Subcutaneous abdominal adipose tissue (tissue), 5 donors: ENCODE measurements around the gene CLRN2.

Experiments used
- H3K27ac ChIP-seq: one replicate; pipeline ENCODE4 v1.7.0; 2013; ENCODE audit warnings: low read depth, mild to moderate bottlenecking, inconsistent platforms, low read length, moderate library complexity
- H3K27me3 ChIP-seq, 5 donors: one replicate each; pipeline ENCODE4 v1.7.0; 2013; ENCODE audit warnings: low read length in 5 of 5, inconsistent platforms in 1 of 5; ENCODE audit not compliant: control insufficient read depth in 5 of 5, insufficient read depth in 4 of 5
- H3K36me3 ChIP-seq, 5 donors: one replicate each; pipeline ENCODE4 v1.7.0; 2013; ENCODE audit warnings: low read length in 5 of 5; ENCODE audit not compliant: control insufficient read depth in 5 of 5, insufficient read depth in 5 of 5
- H3K4me1 ChIP-seq, 5 donors: one replicate each; pipeline ENCODE4 v1.7.0; 2013; ENCODE audit warnings: low read length in 5 of 5, mild to moderate bottlenecking in 3 of 5, moderate library complexity in 1 of 5; ENCODE audit not compliant: control insufficient read depth in 5 of 5, insufficient read depth in 5 of 5
- H3K4me3 ChIP-seq, 5 donors: one replicate each; pipeline ENCODE4 v1.7.0; 2013; ENCODE audit warnings: low read length in 5 of 5, low read depth in 1 of 5
- H3K9ac ChIP-seq, 5 donors: one replicate each; pipeline ENCODE4 v1.7.0; 2013; ENCODE audit warnings: low read length in 5 of 5, mild to moderate bottlenecking in 4 of 5, moderate library complexity in 3 of 5
- H3K9me3 ChIP-seq, 5 donors: one replicate each; pipeline ENCODE4 v1.7.0; 2013; ENCODE audit warnings: low read length in 5 of 5; ENCODE audit not compliant: control insufficient read depth in 5 of 5
- donor health status: healthy.
- donor health status: healthy.
- donor health status: healthy.
- donor health status: healthy.
- donor health status: healthy.

CLRN2 gene

DNA sequence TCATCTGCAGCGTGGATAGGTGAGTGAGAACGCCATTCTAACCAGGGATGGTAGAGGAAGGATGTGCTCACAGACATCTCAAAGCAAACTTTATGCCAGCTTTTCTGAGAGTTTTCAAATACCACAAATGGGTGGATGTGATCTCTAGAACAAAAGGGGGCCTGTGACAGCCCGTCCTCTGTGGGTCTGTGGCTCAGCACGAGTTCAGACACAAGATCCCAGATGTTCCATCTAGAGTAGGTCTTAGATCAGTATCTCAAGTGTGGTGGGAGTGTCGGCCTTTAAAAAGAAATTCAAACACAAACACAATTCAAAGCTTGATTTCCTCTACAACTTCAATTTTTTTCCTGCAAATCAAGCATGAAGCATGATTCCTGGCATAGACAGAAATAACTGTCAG is 25.8 kb upstream of the CLRN2 start:
- Histone ChIP-seq H3K36me3 (peaks cover 13 to 85% (median 67%) of the 10 kb centered on the region in 5 donors), H3K9ac (no peak overlapping the region), H3K27ac (no peak overlapping the region), H3K4me3 (no peak overlapping the region), H3K9me3 (no peaks in the 10 kb centered on the region), H3K4me1 (peaks cover under 1 to 15% (median 12%) of the 10 kb centered on the region in 5 donors), H3K27me3 (no peaks in the 10 kb centered on the region)

DNA sequence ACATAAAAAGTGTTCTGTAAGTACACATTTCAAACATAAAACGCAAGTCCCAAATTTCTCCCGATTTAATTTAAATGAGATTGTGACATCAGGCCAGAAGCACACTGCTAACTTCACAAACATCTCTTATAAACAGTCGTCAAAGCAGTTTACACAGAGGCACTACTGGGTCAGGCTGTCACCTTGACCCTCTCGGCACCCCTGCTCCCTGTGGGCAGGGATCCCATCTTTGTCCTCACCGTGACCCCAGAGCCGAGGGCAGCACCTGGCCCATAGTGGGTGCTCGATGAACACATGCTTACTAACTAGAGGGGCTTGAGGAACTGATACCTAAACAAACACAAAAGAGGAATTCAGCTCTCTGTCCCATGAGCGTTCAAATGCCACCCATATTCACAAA is 25.2 kb upstream of the CLRN2 start:
- Histone ChIP-seq H3K27me3 (no peaks in the 10 kb centered on the region), H3K36me3 (peaks cover 10 to 84% (median 67%) of the 10 kb centered on the region in 5 donors), H3K9ac (no peak overlapping the region), H3K4me3 (no peak overlapping the region), H3K27ac (no peak overlapping the region), H3K9me3 (no peaks in the 10 kb centered on the region), H3K4me1 (peaks cover 4 to 21% (median 16%) of the 10 kb centered on the region in 5 donors)

DNA sequence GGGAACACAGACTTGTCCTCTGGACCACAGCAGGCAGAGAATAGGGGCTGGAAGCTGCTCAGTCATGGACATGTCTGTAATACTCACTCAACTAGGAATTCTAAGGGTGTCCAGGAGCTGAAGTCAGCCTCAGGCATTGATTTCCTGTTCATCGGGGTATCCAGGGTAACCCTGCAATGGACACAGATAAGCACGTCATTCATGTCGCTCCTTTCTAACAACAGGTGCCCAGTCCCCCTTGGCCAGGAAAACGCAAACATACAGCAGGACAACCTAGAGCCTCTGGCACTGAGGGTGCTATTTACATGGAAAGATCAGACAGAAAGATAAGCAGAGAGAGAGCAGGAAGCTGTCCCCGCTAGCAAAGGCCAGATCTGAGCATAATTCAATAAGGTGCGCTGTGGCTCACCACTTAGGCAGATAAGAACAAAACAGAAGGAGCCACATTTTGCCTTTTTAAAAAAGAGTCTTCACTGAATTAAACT is 24.3 kb upstream of the CLRN2 start:
- H3K27ac ChIP-seq: no peak overlapping the region
- H3K4me1 ChIP-seq: peaks cover 4 to 24% (median 20%) of the 10 kb centered on the region in 5 donors
- H3K36me3 ChIP-seq: peaks cover 8 to 84% (median 67%) of the 10 kb centered on the region in 5 donors
- no peak overlapping the region for H3K9ac ChIP-seq
- H3K27me3 ChIP-seq: no peaks in the 10 kb centered on the region
- H3K4me3 ChIP-seq: no peak overlapping the region
- H3K9me3 ChIP-seq: no peaks in the 10 kb centered on the region

GRCh38 chr4:17491196-17491595 is 23.8 kb upstream of the CLRN2 start:
- Histone ChIP-seq H3K27ac (no peak overlapping the region), H3K36me3 (peaks cover 7 to 81% (median 64%) of the 10 kb centered on the region in 5 donors), H3K27me3 (no peaks in the 10 kb centered on the region), H3K9me3 (no peaks in the 10 kb centered on the region), H3K4me3 (no peak overlapping the region), H3K9ac (no peak overlapping the region), H3K4me1 (peaks cover 4 to 27% (median 20%) of the 10 kb centered on the region in 5 donors)

GRCh38 chr4:17492058-17492741 is 22.8 kb upstream of the CLRN2 start:
- no peaks in the 10 kb centered on the region for H3K9me3 ChIP-seq
- H3K27me3 ChIP-seq: no peaks in the 10 kb centered on the region
- H3K4me3 ChIP-seq: no peak overlapping the region
- H3K9ac ChIP-seq: no peak overlapping the region
- peaks cover 4 to 30% (median 20%) of the 10 kb centered on the region in 5 donors for H3K4me1 ChIP-seq
- H3K27ac ChIP-seq: peak overlapping the region; percentile 6
- peaks cover 0 to 71% (median 54%) of the 10 kb centered on the region in 5 donors for H3K36me3 ChIP-seq

DNA sequence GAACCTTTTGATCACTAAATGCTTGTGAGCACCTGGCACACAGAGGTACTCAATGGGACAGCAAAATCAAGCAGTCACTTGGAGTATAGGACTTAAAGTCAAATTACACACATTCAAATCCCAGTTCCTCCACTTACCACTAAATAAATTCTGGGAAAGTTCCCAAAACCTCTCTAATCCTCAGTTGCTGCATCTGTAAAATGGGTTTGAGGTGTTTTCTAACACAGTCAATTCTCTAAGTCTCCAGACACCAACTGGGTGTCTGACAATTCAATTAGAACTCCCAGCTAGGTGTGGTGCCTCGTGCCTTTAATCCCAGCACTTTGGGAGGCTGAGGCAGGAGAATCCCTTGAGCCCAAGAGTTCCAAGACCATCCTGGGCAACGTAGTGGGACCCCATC is 22.1 kb upstream of the CLRN2 start:
- Histone ChIP-seq H3K9ac (no peak overlapping the region), H3K4me1 (peaks cover 4 to 34% (median 20%) of the 10 kb centered on the region in 5 donors), H3K4me3 (no peak overlapping the region), H3K36me3 (peaks cover 4 to 71% (median 56%) of the 10 kb centered on the region in 5 donors), H3K27me3 (no peaks in the 10 kb centered on the region), H3K27ac (peak overlapping the region; percentile 42), H3K9me3 (no peaks in the 10 kb centered on the region)

DNA sequence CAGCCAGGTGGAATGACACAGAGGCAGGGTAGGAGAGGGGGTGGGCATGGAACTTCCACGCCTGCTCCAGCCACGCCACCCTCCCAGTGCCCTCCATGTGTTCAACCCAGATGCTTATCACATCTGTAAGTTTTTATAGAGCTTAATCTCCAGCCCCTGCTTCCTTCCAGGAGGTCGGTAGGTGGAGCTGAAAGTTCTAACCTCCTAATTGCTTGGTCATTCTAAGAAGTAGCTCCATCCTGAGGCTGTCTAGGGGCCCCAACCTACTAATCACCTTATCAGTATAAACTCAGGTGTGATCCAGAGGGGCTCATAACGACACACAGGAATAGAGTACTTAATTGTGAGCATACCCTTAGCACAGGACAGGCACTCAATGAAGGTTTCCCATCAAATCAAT is 21.3 kb upstream of the CLRN2 start:
- Histone ChIP-seq H3K4me3 (no peak overlapping the region), H3K9me3 (no peaks in the 10 kb centered on the region), H3K27me3 (no peaks in the 10 kb centered on the region), H3K4me1 (peaks cover 4 to 40% (median 20%) of the 10 kb centered on the region in 5 donors), H3K27ac (peak overlapping the region; percentile 42), H3K9ac (peak overlapping the region in 1 of 5 donors; percentile 48), H3K36me3 (peaks cover 4 to 68% (median 52%) of the 10 kb centered on the region in 5 donors)

- H3K36me3 ChIP-seq: peaks cover 8 to 67% (median 52%) of the 10 kb centered on the region in 5 donors
- peak overlapping the region; percentile 42 for H3K27ac ChIP-seq
- H3K9ac ChIP-seq: peak overlapping the region in 1 of 5 donors; percentile 31
- peaks cover 4 to 40% (median 20%) of the 10 kb centered on the region in 5 donors for H3K4me1 ChIP-seq
- no peak overlapping the region for H3K4me3 ChIP-seq
- H3K27me3 ChIP-seq: no peaks in the 10 kb centered on the region
- no peaks in the 10 kb centered on the region for H3K9me3 ChIP-seq
These were observed 20.4 kb upstream of the CLRN2 start for GRCh38 chr4:17494258-17495190.

GRCh38 chr4:17497890-17498523 is 17.0 kb upstream of the CLRN2 start:
- H3K4me3 ChIP-seq: no peak overlapping the region
- peak overlapping the region; percentile 64 for H3K27ac ChIP-seq
- H3K9ac ChIP-seq: peak overlapping the region in 1 of 5 donors; percentile 39
- H3K36me3 ChIP-seq: peaks cover 27 to 72% (median 60%) of the 10 kb centered on the region in 5 donors
- H3K4me1 ChIP-seq: peaks cover 4 to 30% (median 11%) of the 10 kb centered on the region in 5 donors
- H3K9me3 ChIP-seq: no peaks in the 10 kb centered on the region
- no peaks in the 10 kb centered on the region for H3K27me3 ChIP-seq
